OCI-LY3 (cell line): ENCODE data around the gene CHD9.

ENCODE experiments used
- H2AFZ ChIP-seq: fragments of 200-600, 300-600 bp; shearing (Covaris generic); 2 replicates; pipeline ENCODE4 v1.6.0; 2014; ENCODE audit warnings: antibody characterized with exemption, low read depth, low read length
- H3K27ac ChIP-seq: fragments of 200-600, 300-600 bp; sonication (generic); 2 replicates; pipeline ENCODE4 v1.5.1; 2014; ENCODE audit warnings: mild to moderate bottlenecking, low read length, moderate library complexity, mixed read lengths
- H3K27me3 ChIP-seq: fragments of 200-600, 300-600 bp; sonication (generic); 2 replicates; pipeline ENCODE4 v1.6.1; 2014; ENCODE audit warnings: low read depth, low read length, mixed read lengths
- H3K36me3 ChIP-seq: fragments of 200-600, 300-600 bp; sonication (generic); replicated peaks from 2 replicates; pipeline ENCODE3; 2014; ENCODE audit warnings: low read depth, low read length, mixed read lengths
- H3K4me1 ChIP-seq: fragments of 300-600, 200-600 bp; sonication (generic); 2 replicates; pipeline ENCODE4 v1.6.1; 2014; ENCODE audit warnings: low read length, mixed read lengths
- H3K4me2 ChIP-seq: fragments of 200-600, 300-600 bp; sonication (generic); 2 replicates; pipeline ENCODE4 v1.6.1; 2014; ENCODE audit warnings: low read length, mixed read lengths
- H3K4me3 ChIP-seq: fragments of 300-600, 200-600 bp; sonication (generic); 2 replicates; pipeline ENCODE4 v1.5.1; 2014; ENCODE audit warnings: antibody characterized with exemption, mild to moderate bottlenecking, low read length, moderate library complexity
- H3K79me2 ChIP-seq: fragments of 300-600, 200-600 bp; shearing (Covaris generic); 2 replicates; pipeline ENCODE4 v1.6.1; 2014; ENCODE audit warnings: mild to moderate bottlenecking, low read length, mixed read lengths
- H3K9ac ChIP-seq: fragments of 300-600, 200-600 bp; shearing (Covaris generic); 2 replicates; pipeline ENCODE4 v1.6.0; 2014; ENCODE audit warnings: mild to moderate bottlenecking, low read length, moderate library complexity
- H3K9me3 ChIP-seq: fragments of 200-600, 300-600 bp; shearing (Covaris generic); 2 replicates; pipeline ENCODE4 v1.6.1; 2014; ENCODE audit warnings: low read length, mixed read lengths; ENCODE audit not compliant: insufficient read depth
- H4K20me1 ChIP-seq: fragments of 200-600, 300-600 bp; sonication (generic); 2 replicates; pipeline ENCODE4 v1.6.1; 2016; ENCODE audit warnings: low read length, mixed read lengths; ENCODE audit not compliant: insufficient read depth
- CTCF ChIP-seq: fragments of 200-600, 300-600 bp; sonication (generic); IDR thresholded peaks from 2 replicates; pipeline ENCODE4 v1.5.1; 2014; ENCODE audit warnings: antibody characterized with exemption, low read length, low read depth
- EZH2phosphoT487 ChIP-seq: fragments of 200-600 bp; shearing (Covaris generic); IDR thresholded peaks from 2 replicates; pipeline ENCODE4 v1.6.1; 2018; ENCODE audit warnings: antibody characterized with exemption, mixed run types, low read depth

CHD9 gene

GRCh38 chr16:53078765-53079485 lies 24.1 kb downstream of the CHD9 start:
- H3K27ac ChIP-seq = no peak overlapping the region
- TF ChIP-seq CTCF = no peak
- TF ChIP-seq EZH2phosphoT487 = no peak
- H3K27me3 ChIP-seq = no peaks in the 10 kb centered on the region
- no peak overlapping the region for H3K4me2 ChIP-seq
- no peak overlapping the region for H2AFZ ChIP-seq
- H3K36me3 ChIP-seq = peaks cover 13% of the 10 kb centered on the region
- no peaks in the 10 kb centered on the region for H3K4me1 ChIP-seq
- no peak overlapping the region for H3K9ac ChIP-seq
- no peaks in the 10 kb centered on the region for H3K9me3 ChIP-seq
- H3K4me3 ChIP-seq = no peak overlapping the region
- no peaks in the 10 kb centered on the region for H4K20me1 ChIP-seq
- peaks cover 62% of the 10 kb centered on the region for H3K79me2 ChIP-seq

GRCh38 chr16:53080345-53081031 lies 25.7 kb downstream of the CHD9 start:
- TF ChIP-seq CTCF (no peak), EZH2phosphoT487 (no peak)
- H3K27ac ChIP-seq = no peak overlapping the region
- H3K9ac ChIP-seq = no peak overlapping the region

GRCh38 chr16:53081032-53081424 lies 26.2 kb downstream of the CHD9 start:
- Histone ChIP-seq H4K20me1 (no peaks in the 10 kb centered on the region), H3K27me3 (no peaks in the 10 kb centered on the region), H3K4me3 (no peak overlapping the region), H3K79me2 (peaks cover 49% of the 10 kb centered on the region), H2AFZ (no peak overlapping the region), H3K9ac (no peak overlapping the region), H3K36me3 (peaks cover 15% of the 10 kb centered on the region), H3K9me3 (no peaks in the 10 kb centered on the region), H3K4me1 (peaks cover 15% of the 10 kb centered on the region), H3K4me2 (no peak overlapping the region), H3K27ac (no peak overlapping the region)
- TF ChIP-seq EZH2phosphoT487 (no peak), CTCF (no peak)

More at GRCh38 chr16:53080345-53081031, 25.7 kb downstream of the CHD9 start:
- Histone ChIP-seq H2AFZ (no peak overlapping the region), H3K4me2 (no peak overlapping the region), H3K36me3 (peaks cover 19% of the 10 kb centered on the region), H3K4me1 (peaks cover 10% of the 10 kb centered on the region), H3K9me3 (no peaks in the 10 kb centered on the region), H3K4me3 (no peak overlapping the region), H3K27me3 (no peaks in the 10 kb centered on the region), H4K20me1 (no peaks in the 10 kb centered on the region), H3K79me2 (peaks cover 54% of the 10 kb centered on the region)

- H3K4me1 ChIP-seq = peaks cover 19% of the 10 kb centered on the region
- no peak overlapping the region for H3K9ac ChIP-seq
- peaks cover 49% of the 10 kb centered on the region for H3K79me2 ChIP-seq
- no peaks in the 10 kb centered on the region for H3K9me3 ChIP-seq
- peaks cover 15% of the 10 kb centered on the region for H3K36me3 ChIP-seq
- H2AFZ ChIP-seq = no peak overlapping the region
- H4K20me1 ChIP-seq = no peaks in the 10 kb centered on the region
- H3K4me2 ChIP-seq = no peak overlapping the region
- TF ChIP-seq CTCF (no peak), EZH2phosphoT487 (no peak)
- no peak overlapping the region for H3K4me3 ChIP-seq
- H3K27ac ChIP-seq = no peak overlapping the region
- H3K27me3 ChIP-seq = no peaks in the 10 kb centered on the region
These were observed 27.1 kb downstream of the CHD9 start for GRCh38 chr16:53081686-53082407.
